GM08714 (cell line): ENCODE data around the gene MSRB3.
"Not testable (repeated sequence)": the region's sequence is repeated elsewhere in the genome, so short reads cannot be mapped to it uniquely, and the experiment has no call there.

Experiments used
- H3K4me3 ChIP-seq: fragments of 200-500 bp; sonication (Bioruptor generic); 2 replicates; pipeline ENCODE4 v1.5.1; 2014; ENCODE audit warnings: mild to moderate bottlenecking, low read length, inconsistent platforms
- ZNF274 ChIP-seq: IDR thresholded peaks from 2 replicates; pipeline ENCODE4 v1.6.1; 2012; ENCODE audit warnings: mild to moderate bottlenecking, low read depth, low read length

MSRB3 gene

DNA sequence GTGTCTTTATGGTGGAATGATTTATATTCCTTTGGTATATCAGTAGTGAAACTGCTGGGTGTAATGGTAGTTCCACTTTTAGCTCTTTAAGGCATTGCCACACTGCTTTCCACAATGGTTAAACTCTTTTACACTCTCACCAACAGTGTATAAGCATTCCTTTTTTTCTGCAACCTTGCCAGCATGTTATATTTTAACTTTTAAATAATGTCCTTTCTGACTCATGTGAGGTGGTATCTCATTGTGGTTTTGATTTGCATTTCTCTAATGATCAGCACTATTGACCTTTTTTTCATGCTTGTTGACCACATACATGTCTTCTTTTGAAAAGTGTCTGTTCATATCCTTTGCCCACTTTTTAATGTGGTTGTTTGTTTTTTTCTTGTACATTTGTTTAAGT is 142.5 kb downstream of the MSRB3 start:
- TF ChIP-seq ZNF274 = no peak
- H3K4me3 ChIP-seq = no peak overlapping the region

DNA sequence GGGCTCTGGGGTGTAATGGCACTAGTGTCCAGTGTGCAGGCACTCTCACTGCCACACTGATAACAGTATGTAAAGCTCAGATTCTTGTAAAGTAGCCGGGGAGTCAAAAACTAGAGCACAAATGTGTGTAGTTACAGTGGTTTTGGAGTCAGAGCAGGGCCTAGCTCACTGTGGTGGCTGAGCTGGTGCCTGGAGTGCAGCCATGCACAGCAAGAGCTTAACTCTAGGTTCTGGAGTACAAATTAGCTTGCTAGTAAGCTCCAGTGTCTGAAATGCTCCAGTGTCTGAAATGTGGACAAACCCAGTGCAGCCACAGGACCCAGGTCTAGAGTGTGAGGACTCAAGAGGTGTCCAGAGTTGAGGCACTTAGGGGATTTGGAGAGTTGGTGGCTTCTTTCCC is 149.2 kb downstream of the MSRB3 start:
- no peak for TF ChIP-seq ZNF274
- H3K4me3 ChIP-seq = no peak overlapping the region

DNA sequence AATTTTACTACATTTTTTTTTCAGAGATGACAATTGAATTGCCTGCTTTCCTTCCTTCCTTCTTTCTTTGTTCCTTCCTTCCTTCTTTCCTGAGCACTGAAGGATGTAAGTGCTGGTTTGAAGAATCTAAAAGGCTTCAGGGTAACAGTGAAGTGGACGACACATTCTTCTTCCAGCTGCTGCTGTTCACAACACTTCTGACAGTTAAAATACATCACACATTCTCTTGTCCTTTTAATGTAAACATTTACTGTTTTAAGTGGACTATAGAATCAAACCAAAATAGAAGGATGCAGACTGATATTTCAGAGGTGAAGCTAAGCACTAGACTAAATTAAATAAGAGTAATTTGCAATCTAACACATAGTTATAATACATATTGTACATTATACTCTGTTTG is 151.5 kb downstream of the MSRB3 start:
- H3K4me3 ChIP-seq = no peak overlapping the region
- TF ChIP-seq ZNF274 = no peak

DNA sequence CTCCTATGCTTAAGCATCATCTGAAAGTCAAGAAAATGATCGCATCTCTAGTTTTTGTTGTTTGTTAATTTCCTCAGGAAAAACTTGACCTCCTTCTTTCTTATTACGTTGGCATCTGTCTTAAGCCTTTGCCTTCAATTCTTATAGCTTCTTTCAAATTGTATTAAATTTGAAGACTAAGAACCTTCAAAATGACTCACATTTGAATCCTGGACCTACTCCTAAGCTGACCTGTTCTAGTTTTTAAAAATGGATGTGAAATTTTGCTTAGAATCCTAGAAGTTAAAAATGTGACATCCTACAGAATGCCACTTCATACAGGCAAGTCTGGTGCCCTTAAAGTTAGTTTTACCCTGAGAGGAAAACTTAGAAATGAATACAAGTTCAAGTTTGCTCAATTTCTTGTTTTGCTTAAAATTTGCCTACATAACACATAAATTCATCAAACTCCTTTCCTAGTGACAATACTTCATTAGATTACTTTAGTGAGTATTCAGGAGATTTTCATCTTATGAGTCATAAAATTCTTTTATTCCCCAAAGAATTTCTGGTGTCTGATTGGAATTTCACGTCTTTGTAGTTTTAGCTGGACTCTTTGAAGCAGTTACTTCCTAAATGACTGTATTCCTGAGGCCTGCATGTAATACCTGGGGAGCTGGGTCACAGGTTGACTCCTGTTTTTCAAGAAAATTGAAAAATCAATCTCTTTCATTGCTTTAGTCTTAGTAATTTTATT is 152.3 kb downstream of the MSRB3 start:
- no peak overlapping the region for H3K4me3 ChIP-seq
- no peak for TF ChIP-seq ZNF274

GRCh38 chr12:65432114-65432513 is 153.6 kb downstream of the MSRB3 start:
- TF ChIP-seq ZNF274 = no peak
- H3K4me3 ChIP-seq = no peak overlapping the region

DNA sequence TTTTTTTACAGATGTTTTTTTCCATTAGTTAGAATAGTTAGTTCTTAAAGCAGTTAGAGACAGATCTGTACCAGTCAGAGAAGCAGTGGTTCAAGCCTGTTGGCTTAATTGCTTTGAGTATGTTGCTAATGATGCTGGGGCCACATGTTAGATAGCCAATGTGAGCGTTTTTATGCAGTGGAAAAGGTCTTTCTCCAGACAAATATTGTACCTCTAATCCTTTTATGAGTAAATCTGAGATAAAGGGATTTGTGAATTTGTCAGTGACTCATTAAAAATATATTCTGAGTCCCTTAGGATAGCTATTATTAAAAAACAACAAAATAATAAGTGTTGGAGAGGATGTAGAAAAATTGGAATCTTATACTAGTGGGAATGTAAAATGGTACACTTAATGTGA is 154.2 kb downstream of the MSRB3 start:
- H3K4me3 ChIP-seq = no peak overlapping the region
- TF ChIP-seq ZNF274 = no peak

DNA sequence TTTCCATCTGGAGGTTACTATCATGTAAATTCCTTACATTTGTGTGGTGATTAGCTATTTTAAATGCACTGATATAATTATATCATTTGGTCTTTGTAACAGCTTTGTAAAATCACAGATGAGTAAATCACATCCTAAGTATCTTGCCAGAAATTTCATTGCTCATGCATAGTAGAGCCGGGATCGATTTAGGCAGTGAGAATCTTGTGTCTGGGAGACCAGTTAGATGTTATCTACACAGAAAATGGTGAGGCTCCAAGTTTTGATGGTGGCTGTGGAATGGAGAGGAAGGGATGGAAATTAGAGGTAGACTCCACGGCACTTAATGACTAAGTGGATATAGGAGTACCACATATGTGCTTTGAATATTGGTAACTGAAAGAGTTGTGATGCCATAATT is 156.3 kb downstream of the MSRB3 start:
- no peak for TF ChIP-seq ZNF274
- no peak overlapping the region for H3K4me3 ChIP-seq

- no peak for TF ChIP-seq ZNF274
- H3K4me3 ChIP-seq = no peak overlapping the region
Observed at GRCh38 chr12:65443038-65443437, 164.6 kb downstream of the MSRB3 start.

GRCh38 chr12:65444996-65445395 is 166.5 kb downstream of the MSRB3 start:
- no peak overlapping the region for H3K4me3 ChIP-seq
- TF ChIP-seq ZNF274 = no peak

DNA sequence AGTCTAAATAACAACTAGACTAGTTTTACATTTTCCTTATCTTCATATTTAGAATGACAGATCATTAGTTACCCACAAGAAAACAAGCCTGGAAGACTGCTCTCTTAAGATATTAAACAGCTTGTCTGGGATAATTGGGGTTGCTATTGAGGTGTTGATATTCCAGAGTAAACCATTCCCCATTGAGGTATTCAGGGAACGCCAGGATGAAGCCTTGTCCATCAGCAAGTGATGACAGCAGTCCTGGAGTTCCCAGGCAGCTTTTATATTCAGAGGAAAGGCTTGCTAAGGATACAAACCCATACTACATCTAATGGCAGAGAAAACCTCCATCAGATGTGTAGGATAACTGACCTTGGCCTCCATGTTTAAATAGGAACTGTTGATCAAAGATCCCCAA is 168.4 kb downstream of the MSRB3 start:
- no peak for TF ChIP-seq ZNF274
- no peak overlapping the region for H3K4me3 ChIP-seq

GRCh38 chr12:65449400-65449799 is 170.9 kb downstream of the MSRB3 start:
- no peak for TF ChIP-seq ZNF274
- H3K4me3 ChIP-seq = no peak overlapping the region

- TF ChIP-seq ZNF274 = no peak
- H3K4me3 ChIP-seq = no peak overlapping the region
Observed at GRCh38 chr12:65450625-65451024, 172.1 kb downstream of the MSRB3 start.

- no peak overlapping the region for H3K4me3 ChIP-seq
- no peak for TF ChIP-seq ZNF274
Observed at GRCh38 chr12:65454115-65454787, 175.8 kb downstream of the MSRB3 start.

- not testable (repeated sequence) for H3K4me3 ChIP-seq
Observed at GRCh38 chr12:65457341-65457740, 178.9 kb downstream of the MSRB3 start.

DNA sequence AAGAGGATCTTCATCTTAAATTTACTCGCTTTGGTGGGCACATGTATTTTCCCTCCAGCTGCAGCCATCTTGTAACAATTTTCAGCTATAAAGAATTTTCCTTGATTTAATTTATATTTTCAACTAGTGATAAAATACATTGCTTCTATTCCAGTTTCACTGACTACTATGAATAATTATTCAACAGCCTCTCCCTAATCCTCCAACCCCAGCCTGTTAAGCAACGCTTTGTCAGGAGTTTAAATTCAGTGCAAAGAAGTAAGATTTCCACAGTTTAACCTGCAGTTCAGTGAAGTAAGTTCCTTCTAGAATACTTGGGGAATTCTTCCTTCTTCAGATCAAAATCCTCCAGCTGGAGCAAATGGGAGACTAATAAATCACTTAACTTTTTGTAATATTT is 180.2 kb downstream of the MSRB3 start:
- no peak for TF ChIP-seq ZNF274
- H3K4me3 ChIP-seq = no peak overlapping the region

- no peak for TF ChIP-seq ZNF274
- H3K4me3 ChIP-seq = no peak overlapping the region
Observed at GRCh38 chr12:65459545-65459944, 181.1 kb downstream of the MSRB3 start.
